ENCODE results near the gene CPLX1. TPM values are rescaled to one million over a fixed set of nuclear protein-coding genes. Genes with fewer than 3 reads are reported as not detected.

Gene CPLX1
- total and polyA plus RNA-seq, 9 donors = 0.47 to 10.2 (median 2.3) TPM

DNA sequence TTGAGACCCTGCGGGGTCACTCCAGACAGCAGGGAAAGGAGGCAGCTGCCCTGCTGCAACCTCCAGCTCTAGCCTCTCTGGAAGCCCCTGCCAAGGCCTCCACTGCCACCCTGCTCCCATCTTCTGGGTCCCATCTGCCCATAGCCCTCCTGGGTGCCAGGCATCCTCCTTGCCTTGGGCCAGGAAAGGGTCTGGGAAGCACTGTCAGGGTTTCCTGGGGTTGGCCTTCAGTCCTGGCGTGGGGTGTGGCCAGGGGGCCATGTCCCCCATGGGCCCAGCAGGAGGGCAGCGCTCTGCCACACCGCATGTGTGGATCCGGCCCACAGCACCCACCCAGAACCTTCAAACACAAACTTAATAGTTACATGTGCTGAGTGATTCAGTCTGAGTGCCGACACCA, 3.4 kb upstream of the CPLX1 start:
- WGBS, 3 donors = 72 to 78% (median 73%) methylated on average over 6 of the region's 6 CpGs
- Histone ChIP-seq H3K4me1 (ENCODE audit: insufficient read depth) (no peaks in the 10 kb centered on the region), H3K36me3 (no peaks in the 10 kb centered on the region), H3K4me3 (no peak overlapping the region), H3K27ac (no peak overlapping the region), H3K9me3 (no peaks in the 10 kb centered on the region), H3K27me3 (peaks cover 7% of the 10 kb centered on the region)
- no peak for DNase-seq
- intact Hi-C loops (cut with DNase I) = no loop called here
- TF ChIP-seq, protein P1, sequence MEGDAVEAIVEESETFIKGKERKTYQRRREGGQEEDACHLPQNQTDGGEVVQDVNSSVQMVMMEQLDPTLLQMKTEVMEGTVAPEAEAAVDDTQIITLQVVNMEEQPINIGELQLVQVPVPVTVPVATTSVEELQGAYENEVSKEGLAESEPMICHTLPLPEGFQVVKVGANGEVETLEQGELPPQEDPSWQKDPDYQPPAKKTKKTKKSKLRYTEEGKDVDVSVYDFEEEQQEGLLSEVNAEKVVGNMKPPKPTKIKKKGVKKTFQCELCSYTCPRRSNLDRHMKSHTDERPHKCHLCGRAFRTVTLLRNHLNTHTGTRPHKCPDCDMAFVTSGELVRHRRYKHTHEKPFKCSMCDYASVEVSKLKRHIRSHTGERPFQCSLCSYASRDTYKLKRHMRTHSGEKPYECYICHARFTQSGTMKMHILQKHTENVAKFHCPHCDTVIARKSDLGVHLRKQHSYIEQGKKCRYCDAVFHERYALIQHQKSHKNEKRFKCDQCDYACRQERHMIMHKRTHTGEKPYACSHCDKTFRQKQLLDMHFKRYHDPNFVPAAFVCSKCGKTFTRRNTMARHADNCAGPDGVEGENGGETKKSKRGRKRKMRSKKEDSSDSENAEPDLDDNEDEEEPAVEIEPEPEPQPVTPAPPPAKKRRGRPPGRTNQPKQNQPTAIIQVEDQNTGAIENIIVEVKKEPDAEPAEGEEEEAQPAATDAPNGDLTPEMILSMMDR (IDR thresholded peaks at IDR 0.05) = no peak
- no peak for TF ChIP-seq POLR2A (IDR thresholded peaks at IDR 0.05)
- TF ChIP-seq EP300 (IDR thresholded peaks at IDR 0.05) = no peak

DNA sequence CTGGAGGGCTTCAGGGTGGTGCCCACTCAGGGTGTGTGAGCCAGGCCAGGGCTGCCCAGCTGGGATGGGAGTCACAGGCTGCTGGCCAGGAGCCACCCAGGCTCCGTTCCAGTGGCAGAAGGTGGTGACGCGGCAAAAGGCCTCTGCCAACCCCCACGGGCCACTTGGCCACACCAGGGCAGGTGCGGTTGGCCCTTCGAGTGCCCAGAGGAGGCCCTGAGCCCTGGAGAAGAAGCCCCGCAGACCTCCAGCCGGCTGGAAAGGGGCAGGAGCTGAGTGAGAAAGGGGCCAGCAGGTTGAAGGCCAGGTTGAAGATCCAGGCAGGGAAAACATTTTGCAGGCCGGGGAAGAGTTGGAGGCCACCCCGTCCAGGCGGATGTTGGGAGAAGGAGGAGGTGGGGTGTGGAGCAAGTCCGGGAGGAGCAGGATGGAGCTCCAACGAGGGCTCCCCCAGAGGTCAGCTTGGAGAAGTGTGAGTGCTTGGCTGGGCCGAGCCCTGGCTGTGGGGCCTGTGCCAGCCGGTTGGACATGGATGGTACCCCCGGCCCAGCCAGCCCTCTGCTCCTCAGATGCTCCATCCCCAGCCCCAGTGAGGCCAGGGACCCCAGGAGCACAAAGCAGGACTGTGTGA, 2.8 kb upstream of the CPLX1 start:
- Histone ChIP-seq H3K27ac (no peak overlapping the region), H3K9me3 (no peaks in the 10 kb centered on the region), H3K36me3 (no peaks in the 10 kb centered on the region), H3K27me3 (peaks cover 12% of the 10 kb centered on the region), H3K4me3 (no peak overlapping the region), H3K4me1 (ENCODE audit: insufficient read depth) (no peaks in the 10 kb centered on the region)
- DNase-seq = no peak
- 26 to 28% (median 27%) methylated on average over 16 of the region's 16 CpGs for WGBS, 3 donors
- no peak for TF ChIP-seq POLR2A (IDR thresholded peaks at IDR 0.05)
- intact Hi-C loops (cut with DNase I) = no loop called here

DNA sequence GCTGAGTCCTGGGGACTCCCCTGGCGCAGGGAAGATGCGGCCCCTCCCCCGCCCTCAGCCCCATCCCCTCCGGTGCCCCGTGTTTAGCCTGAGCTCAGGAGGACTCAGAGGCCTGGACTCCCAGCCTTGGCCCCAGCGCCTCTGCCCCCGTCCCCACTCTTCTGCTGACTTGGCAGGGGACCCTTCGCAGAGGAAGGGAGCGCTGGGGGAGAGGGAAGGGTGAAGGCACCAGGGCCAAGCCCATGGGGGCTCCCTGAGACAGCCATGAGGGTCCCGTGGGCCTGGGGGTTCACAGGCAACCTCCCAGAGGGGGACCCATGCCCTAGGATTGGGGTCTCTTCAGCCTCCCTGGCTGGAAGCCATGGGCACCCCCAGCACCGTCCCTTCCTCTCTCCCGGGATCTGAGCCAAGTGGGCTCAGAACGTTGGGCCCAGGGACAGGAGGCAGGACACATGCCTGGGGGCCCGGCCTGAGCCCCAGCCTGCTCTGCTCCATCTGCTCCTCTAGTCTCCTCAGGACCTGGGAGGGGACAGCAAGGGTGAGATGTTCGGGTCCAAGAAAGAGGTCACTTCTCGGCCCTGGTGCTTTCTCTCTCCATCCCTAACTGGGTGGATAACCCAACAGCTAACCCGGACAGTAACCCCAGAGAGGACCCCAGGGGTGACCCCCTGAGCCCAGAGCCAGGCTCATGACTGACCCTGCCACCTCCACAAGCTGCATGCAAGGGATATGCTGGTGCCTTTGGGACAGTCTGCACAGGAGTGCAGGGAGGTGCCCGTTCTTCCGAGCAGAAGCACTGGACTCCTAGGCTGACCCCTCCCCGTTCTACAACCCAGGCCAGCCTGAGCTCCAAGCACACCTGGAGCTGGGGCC, 1.5 kb upstream of the CPLX1 start:
- no peak overlapping the region for H3K27ac ChIP-seq
- no peaks in the 10 kb centered on the region for H3K36me3 ChIP-seq
- no peak for TF ChIP-seq EP300 (IDR thresholded peaks at IDR 0.05)
- TF ChIP-seq, protein P1 (IDR thresholded peaks at IDR 0.05) = no peak
- TF ChIP-seq POLR2A (IDR thresholded peaks at IDR 0.05) = no peak
- no peaks in the 10 kb centered on the region for H3K9me3 ChIP-seq
- H3K4me1 ChIP-seq (ENCODE audit: insufficient read depth) = no peaks in the 10 kb centered on the region
- peaks cover 12% of the 10 kb centered on the region for H3K27me3 ChIP-seq
- 27 to 37% (median 31%) methylated on average over 20 of the region's 20 CpGs for WGBS, 3 donors
- DNase-seq = no peak
- intact Hi-C loops (cut with DNase I) = no loop called here
- no peak overlapping the region for H3K4me3 ChIP-seq

DNA sequence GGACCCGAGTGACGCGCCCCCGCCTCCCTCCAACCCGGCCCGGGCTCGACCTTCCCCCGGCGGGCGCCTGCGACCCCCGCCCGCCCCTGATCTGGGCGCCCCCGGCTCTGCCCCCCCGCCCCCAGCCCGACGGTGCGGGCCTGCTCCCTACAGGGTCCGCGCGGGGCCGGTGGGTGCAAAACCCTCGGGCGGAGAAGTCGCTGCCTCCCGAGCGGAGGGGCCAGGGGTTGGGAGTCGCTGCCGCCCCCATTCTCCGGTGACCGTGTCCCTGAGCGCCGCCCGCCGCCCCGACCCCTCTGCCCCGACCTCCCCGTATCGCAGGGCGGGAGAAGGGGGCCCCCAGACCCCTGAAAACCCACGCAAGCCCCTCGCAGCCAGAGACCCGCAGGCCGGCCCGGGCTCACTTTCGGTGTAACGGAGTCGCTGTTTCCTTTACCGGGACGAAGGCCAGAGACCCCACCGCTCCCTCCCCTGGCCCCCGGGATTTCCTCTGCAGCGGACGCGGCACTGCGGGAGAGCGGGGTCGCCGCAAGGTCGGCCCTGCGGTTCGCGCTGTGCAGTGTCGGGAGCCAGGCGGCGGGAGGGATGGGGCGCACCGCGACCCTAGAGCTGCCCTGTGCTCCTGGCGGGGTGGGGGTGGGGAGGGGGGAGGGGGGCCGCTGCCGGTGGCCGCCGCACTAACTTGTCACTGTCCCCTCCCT, 729 bp upstream of the CPLX1 start:
- no peak overlapping the region for H3K27ac ChIP-seq
- H3K4me3 ChIP-seq = no peak overlapping the region
- no peaks in the 10 kb centered on the region for H3K9me3 ChIP-seq
- WGBS, 3 donors = 0 to 2% (median 1%) methylated on average over 36 to 71 of the region's 75 CpGs
- intact Hi-C loops (cut with DNase I) = no loop called here
- H3K36me3 ChIP-seq = no peaks in the 10 kb centered on the region
- no peaks in the 10 kb centered on the region for H3K4me1 ChIP-seq (ENCODE audit: insufficient read depth)
- H3K27me3 ChIP-seq = peaks cover 12% of the 10 kb centered on the region
- no peak for DNase-seq
- TF ChIP-seq EP300 (IDR thresholded peaks at IDR 0.05) (no peak), POLR2A (IDR thresholded peaks at IDR 0.05) (no peak)
- TF ChIP-seq, protein P1 (IDR thresholded peaks at IDR 0.05) = no peak

Measured in ovary (tissue), 9 donors.